K562 (cell line): ENCODE measurements around the gene TUBB4B. TPM values are rescaled to one million over a fixed set of nuclear protein-coding genes. Genes with fewer than 3 reads are reported as not detected.

Source experiments
- ATAC-seq: fragments of 200-7000 bp; cut with Tn5 transposase; 3 replicates; pipeline ENCODE4 v1.9.1; 2020; ENCODE audit warnings: moderate library complexity
- BruUV-seq: library from RNA; stranded (reverse); fragments of 400-500 nt; replicated peaks from 2 replicates; lab custom pipeline; 2021; lab: Mats Ljungman, UMichigan
- CTCF ChIA-PET: fragments of 300-600 bp; formaldehyde crosslinking; extraction: SDS; loops from one replicate; lab custom pipeline; 2021; ENCODE audit warnings: low intra/inter-chr PET ratio; lab: Yijun Ruan, JAX
- POLR2A ChIA-PET: fragments of 300-600, 350-650 bp; sonication (Branson Sonifier 250); formaldehyde crosslinking; extraction: SDS; loops from one replicate; lab custom pipeline; 2021; ENCODE audit warnings: antibody characterized with exemption, inconsistent platforms; lab: Yijun Ruan, JAX
- DNase-seq, 4 experiments: peaks; one replicate each; pipeline versions ENCODE4 v3.0.0 to v3.0.0-alpha.2; 2011 to 2018; ENCODE audit warnings: low spot score in 3 of 4, mixed read lengths in 3 of 4; ENCODE audit errors: extremely low read depth in 1 of 4
- FAIRE-seq: peaks from 2 replicates; lab custom pipeline; 2011; peaks lifted over from hg19 to GRCh38; lab: Jason Lieb, UNC
- H2AFZ ChIP-seq: 2 replicates; pipeline ENCODE4 v1.6.0; 2011; ENCODE audit warnings: low read depth, low read length, control low read depth, inconsistent platforms
- H3K27ac ChIP-seq: fragments of 200-600 bp; 3 replicates; pipeline ENCODE4 v1.8.0; 2011; ENCODE audit warnings: low read depth, mild to moderate bottlenecking, control low read depth, inconsistent platforms, low read length, moderate library complexity, mixed read lengths; ENCODE audit errors: extremely low read depth
- H3K27me3 ChIP-seq, 2 experiments: fragments of 300-600 bp in 1 of 2; 2 replicates in 1 of 2; 3 replicates in 1 of 2; pipeline versions ENCODE4 v1.6.0 to v1.8.0; 2011; ENCODE audit warnings: inconsistent platforms in 2 of 2, low read length in 2 of 2, mild to moderate bottlenecking in 1 of 2, mixed read lengths in 1 of 2, moderate library complexity in 1 of 2; ENCODE audit not compliant: control insufficient read depth in 2 of 2, insufficient read depth in 2 of 2
- H3K36me3 ChIP-seq: fragments of 300-600 bp; 3 replicates; pipeline ENCODE4 v1.8.0; 2011; ENCODE audit warnings: mild to moderate bottlenecking, low read length, inconsistent platforms; ENCODE audit not compliant: control insufficient read depth, insufficient read depth
- H3K4me1 ChIP-seq, 2 experiments: fragments of 200-600 bp in 1 of 2; replicated peaks in 1 of 2; 2 replicates in 1 of 2; 3 replicates in 1 of 2; pipeline versions ENCODE4 v1.5.1 to v1.8.0; 2011; ENCODE audit warnings: inconsistent platforms in 2 of 2, low read length in 2 of 2, mild to moderate bottlenecking in 1 of 2, mixed read lengths in 1 of 2, moderate library complexity in 1 of 2; ENCODE audit not compliant: control insufficient read depth in 2 of 2, insufficient read depth in 2 of 2
- H3K4me2 ChIP-seq: 2 replicates; pipeline ENCODE4 v1.6.1; 2011; ENCODE audit warnings: low read length, control low read depth, inconsistent platforms, mixed read lengths; ENCODE audit not compliant: insufficient read depth
- H3K4me3 ChIP-seq: fragments of 200-600 bp; sonication (generic), shearing (Covaris generic); 2 replicates; pipeline ENCODE4 v1.5.1; 2016; ENCODE audit warnings: control low read depth, inconsistent platforms
- H3K79me2 ChIP-seq: fragments of 200-600 bp; 3 replicates; pipeline ENCODE4 v1.8.0; 2011; ENCODE audit warnings: low read length, inconsistent platforms; ENCODE audit not compliant: control insufficient read depth, insufficient read depth
- H3K9ac ChIP-seq, 2 experiments: 2 replicates each; pipeline versions ENCODE4 v1.6.0 to v1.6.1; 2011; ENCODE audit warnings: low read depth in 2 of 2, low read length in 2 of 2, control low read depth in 1 of 2, inconsistent platforms in 1 of 2, mild to moderate bottlenecking in 1 of 2, mixed read lengths in 1 of 2; ENCODE audit not compliant: insufficient read depth in 1 of 2
- H3K9me1 ChIP-seq: one replicate; pipeline ENCODE4 v1.6.0; 2011; ENCODE audit warnings: inconsistent platforms, mild to moderate bottlenecking, low read length, moderate library complexity; ENCODE audit not compliant: control insufficient read depth, insufficient read depth
- H3K9me3 ChIP-seq: replicated peaks from 2 replicates; pipeline ENCODE4 v1.5.1; 2011; ENCODE audit warnings: low read depth, low read length, inconsistent platforms; ENCODE audit not compliant: control insufficient read depth, insufficient read depth
- H4K20me1 ChIP-seq: replicated peaks from 2 replicates; pipeline ENCODE4 v1.6.1; 2011; ENCODE audit warnings: low read length, inconsistent platforms, mixed read lengths; ENCODE audit not compliant: control insufficient read depth, insufficient read depth
- ATF1 ChIP-seq, 2 experiments: fragments of 450-650 bp in 1 of 2; IDR thresholded peaks; 2 replicates each; pipeline ENCODE4 v1.6.1; 2016; ENCODE audit warnings: missing compliant biosample characterization in 1 of 2, missing genetic modification characterization in 1 of 2
- BCLAF1 ChIP-seq, 2 experiments: fragments of 450-650 bp in 1 of 2; IDR thresholded peaks; 2 replicates each; pipeline ENCODE4 v1.6.1; 2011 to 2017; ENCODE audit warnings: low read depth in 2 of 2, antibody characterized with exemption in 1 of 2, borderline replicate concordance in 1 of 2, low read length in 1 of 2, mild to moderate bottlenecking in 1 of 2, mixed read lengths in 1 of 2; ENCODE audit not compliant: control insufficient read depth in 1 of 2
- CSDE1 ChIP-seq, 2 experiments: fragments of 450-650 bp; IDR thresholded peaks; 2 replicates each; pipeline ENCODE4 v1.6.1; 2016; ENCODE audit warnings: mild to moderate bottlenecking in 1 of 2
- EGR1 ChIP-seq: fragments of 450-650 bp; conservative IDR thresholded peaks from 2 replicates; pipeline ENCODE4 v1.6.1; 2017; ENCODE audit warnings: mild to moderate bottlenecking
- ETV5 ChIP-seq: sonication (generic); formaldehyde crosslinking; IDR thresholded peaks from 2 replicates; pipeline ENCODE4 v1.4.0; 2020; ENCODE audit warnings: low read depth, mild to moderate bottlenecking, missing genetic modification reagents
- MNT ChIP-seq, 2 experiments: fragments of 450-650 bp; conservative IDR thresholded peaks; 2 replicates each; pipeline ENCODE4 v1.6.1; 2017; ENCODE audit warnings: mild to moderate bottlenecking in 2 of 2, moderate library complexity in 2 of 2
- MTA1 ChIP-seq: fragments of 450-650 bp; IDR thresholded peaks from 2 replicates; pipeline ENCODE4 v1.6.1; 2017; ENCODE audit warnings: borderline replicate concordance
- MXD1 ChIP-seq: fragments of 250-450 bp; sonication (Bioruptor Pico); IDR thresholded peaks from 2 replicates; pipeline ENCODE4 v1.8.0; 2021; ENCODE audit warnings: borderline replicate concordance, mild to moderate bottlenecking, moderate library complexity; ENCODE audit not compliant: poor library complexity, severe bottlenecking
- OTX1 ChIP-seq: fragments of 450-650 bp; formaldehyde crosslinking; IDR thresholded peaks from 2 replicates; pipeline ENCODE4 v1.4.0; 2022; ENCODE audit warnings: mild to moderate bottlenecking
- SMAD2 ChIP-seq: fragments of 150-350 bp; IDR thresholded peaks from 2 replicates; pipeline ENCODE4 v1.6.1; 2014; ENCODE audit warnings: low read depth, mild to moderate bottlenecking, low read length
- SUPT5H ChIP-seq: fragments of 450-650 bp; IDR thresholded peaks from 2 replicates; pipeline ENCODE4 v1.6.1; 2016
- TAF7 ChIP-seq: fragments of 450-650 bp; IDR thresholded peaks from 2 replicates; pipeline ENCODE4 v1.6.1; 2016; ENCODE audit warnings: missing genetic modification characterization, missing compliant biosample characterization
- ZNF140 ChIP-seq: fragments of 250-450 bp; sonication (Bioruptor Pico); IDR thresholded peaks from 2 replicates; pipeline ENCODE4 v1.8.0; 2021; ENCODE audit warnings: moderate library complexity, mild to moderate bottlenecking, inconsistent platforms
- ZNF57 ChIP-seq: fragments of 450-650 bp; formaldehyde crosslinking; IDR thresholded peaks from 2 replicates; pipeline ENCODE4 v1.4.0; 2020; ENCODE audit warnings: mild to moderate bottlenecking, moderate library complexity
- ZNF766 ChIP-seq: fragments of 200-800 bp; sonication (Bioruptor generic); conservative IDR thresholded peaks from 2 replicates; pipeline ENCODE4 v1.6.1; 2016; ENCODE audit warnings: missing genetic modification characterization, missing compliant biosample characterization
- WGBS: fragments of 100-300 bp; shearing (Covaris generic); methylation state at CpG from one replicate; pipeline ENCODE4 v1.1.6; 2016; ENCODE audit warnings: low coverage, mixed read lengths; ENCODE audit not compliant: insufficient coverage; ENCODE audit errors: missing lambda C conversion rate; 5-methylcytosine and 5-hydroxymethylcytosine counted together
- in situ Hi-C: fragments of 300-500 bp; cut with MboI; formaldehyde crosslinking; loops from 4 replicates; pipeline ENCODE4 v1.15.0; 2018; ENCODE audit warnings: inconsistent platforms, mixed read lengths
- intact Hi-C: fragments of 100-400 bp; cut with micrococcal nuclease; formaldehyde crosslinking; loops from 2 replicates; pipeline ENCODE4 v1.14.2; 2022
- polyA plus RNA-seq, 8 experiments: library from polyadenylated mRNA; depleted of rRNA in 4 of 8; stranded (reverse) in 5 of 8; unstranded in 3 of 8; fragments of >200 nt; fragmentation: Nextera tagmentation in 2 of 8; fragmentation: Illumina TruSeq in 1 of 8; extraction: Ambion mirVana in 2 of 8; extraction: Trizol in 1 of 8; gene quantifications; 2 replicates each; pipeline versions ENCODE4 v1.2.1 to v1.2.3, GENCODE V29; 2011 to 2014; ENCODE audit warnings: inconsistent platforms in 1 of 8, missing spikeins in 1 of 8
- total RNA-seq, 7 experiments: library from RNA; depleted of rRNA in 6 of 7; stranded (reverse); fragments of >200 nt in 6 of 7; fragmentation: Illumina TruSeq in 2 of 7; extraction: Trizol in 2 of 7; gene quantifications; 2 replicates each; pipeline versions ENCODE4 v1.2.1 to v1.2.3, GENCODE V29; 2011 to 2021; ENCODE audit warnings: low replicate concordance in 1 of 7

Gene TUBB4B
- total and polyA plus RNA-seq, 9 of the 15 experiments (the other 6 are each of a cell fraction or from before 2014, with no cell fraction given) = 24.1 to 443 (median 268) TPM

- H3K4me1 ChIP-seq = peaks cover 28 to 88% of the 10 kb centered on the region in 2 experiments
- intact Hi-C loops = loop anchor here (2.0 kb wide), 1 partner anchor 17 kb away; the partner anchor contains the start of gene TPRN
- H3K9me3 ChIP-seq = no peaks in the 10 kb centered on the region
- CTCF ChIA-PET = no interaction called here
- BruUV-seq = TSS peak; percentile 37
- H3K36me3 ChIP-seq = peaks cover 35% of the 10 kb centered on the region; the same call in 2 of the 3 replicates
- H3K27ac ChIP-seq = peak overlapping the region; percentile 72
- no peaks in the 10 kb centered on the region for H3K9me1 ChIP-seq
- DNase-seq = peak; percentile 84 to 92 (median 88)
- POLR2A ChIA-PET = interaction anchor here (0.5 to 2.1 kb wide), 9 partner anchors 8 to 90 kb away, joined by 3 to 13 read pairs (median 4); no protein-coding TSS in a partner anchor
- in situ Hi-C loops = no loop called here
- H3K4me2 ChIP-seq = peak overlapping the region; percentile 82
- H3K4me3 ChIP-seq = peak overlapping the region; percentile 40
- H3K79me2 ChIP-seq = peaks cover 18% of the 10 kb centered on the region; the same call in 2 of the 3 replicates
- ATAC-seq = peak; percentile 88
- no peaks in the 10 kb centered on the region for H3K27me3 ChIP-seq
- peak overlapping the region; percentile 35; the same call in 1 of the 2 replicates for H2AFZ ChIP-seq
- 15% methylated on average over 30 of the region's 36 CpGs for WGBS
- FAIRE-seq = peak; percentile 98
- no peaks in the 10 kb centered on the region for H4K20me1 ChIP-seq
- peak overlapping the region; percentile 76 to 92 for H3K9ac ChIP-seq
- TF ChIP-seq TAF7 (no peak), SMAD2 (no peak), ZNF140 (CRISPR knock-in tag) (no peak), ZNF57 (CRISPR knock-in tag) (no peak), ATF1 (CRISPR knock-in tag; IDR thresholded peaks at IDR 0.05) (no peak), ATF1 (tag; IDR thresholded peaks at IDR 0.05) (no peak), MNT (conservative IDR thresholded peaks at IDR 0.05) (peak in 1 of 2 experiments; percentile 67; a peak in 1 of 4 replicates), ZNF766 (CRISPR knock-in tag) (no peak), CSDE1 (IDR thresholded peaks at IDR 0.05) (no peak), MTA1 (no peak), SUPT5H (peak; percentile 62), OTX1 (CRISPR knock-in tag) (no peak), EGR1 (0 out of 2 replicates have a peak, but pooled peaks have one; percentile 25), BCLAF1 (IDR thresholded peaks at IDR 0.05; ENCODE audit: borderline replicate concordance in 1 of 2, control insufficient read depth in 1 of 2, low read depth in 2 of 2, low read length in 1 of 2) (no peak), ETV5 (CRISPR knock-in tag) (peak; percentile 57; the same call in 1 of the 2 replicates), MXD1 (CRISPR knock-in tag) (no peak)
Observed at GRCh38 chr9:137217276-137218211, 23.5 kb upstream of the TUBB4B start.
